Ovary (tissue), 3 donors: ENCODE data around the gene PRICKLE3.

ENCODE experiments used
- CTCF ChIP-seq, 3 donors: fragments of 450-650 bp in 2 of 3; fragments of 200-600 bp in 1 of 3; IDR thresholded peaks; one replicate each; pipeline versions ENCODE4 v1.5.1 to v1.8.0; 2016 to 2022; ENCODE audit warnings: antibody characterized with exemption in 3 of 3, mild to moderate bottlenecking in 1 of 3
- EP300 ChIP-seq: sonication (generic); formaldehyde crosslinking; IDR thresholded peaks from one replicate; pipeline ENCODE4 v1.6.1; 2017; ENCODE audit warnings: antibody characterized with exemption
- POLR2A ChIP-seq: fragments of 450-650 bp; IDR thresholded peaks from one replicate; pipeline ENCODE4 v1.6.1; 2017; ENCODE audit warnings: antibody characterized with exemption, mild to moderate bottlenecking, moderate library complexity
- donor health status: DM: no; HTN: no; CAD: no.

DNA sequence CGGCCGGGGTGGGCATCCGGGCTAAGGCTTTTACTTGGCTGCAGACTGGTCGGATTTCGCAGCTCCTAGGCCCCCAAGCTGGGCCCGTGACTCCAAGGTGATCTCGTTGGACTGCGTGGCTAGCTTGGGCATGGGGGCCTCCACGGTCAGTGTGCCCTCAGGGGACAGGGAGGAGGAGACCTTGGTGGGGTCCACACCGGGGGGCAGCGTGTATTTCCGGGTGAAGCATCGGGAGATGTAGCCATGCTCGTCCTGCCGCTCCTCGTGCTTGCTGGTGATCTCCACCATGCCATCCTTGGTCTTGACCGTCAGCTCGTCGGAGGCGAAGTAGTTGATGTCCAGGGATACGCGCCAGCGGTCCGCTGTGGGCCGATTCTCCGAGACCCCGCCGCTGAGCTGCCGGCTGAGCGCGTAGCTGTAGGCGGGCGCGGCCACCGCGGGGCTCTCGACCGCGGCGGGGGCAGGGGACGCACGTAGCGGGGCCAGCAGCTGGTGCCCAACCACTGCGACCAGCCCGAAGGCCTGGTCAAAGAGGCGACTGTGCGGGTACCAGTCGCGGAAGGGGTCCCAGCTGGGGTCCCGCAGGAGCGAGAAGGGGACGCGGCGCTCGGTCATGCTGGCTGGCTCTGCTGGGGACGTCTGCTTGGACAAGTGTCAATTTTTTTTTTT, 47.8 kb upstream of the PRICKLE3 start:
- no peak for TF ChIP-seq POLR2A
- TF ChIP-seq CTCF (IDR thresholded peaks at IDR 0.05) = no peak
- TF ChIP-seq EP300 = no peak
